Gastroesophageal sphincter (tissue), 4 donors: ENCODE results near the gene PIGW. TPM values are rescaled to one million over a fixed set of nuclear protein-coding genes. Genes with fewer than 3 reads are reported as not detected.

ENCODE experiments used
- ATAC-seq: fragments of 150-250 bp; one replicate; pipeline ENCODE4 v1.9.1; 2016; ENCODE audit warnings: mild to moderate bottlenecking, moderate library complexity
- H3K27ac ChIP-seq, 4 donors: fragments of 200-600 bp; sonication (generic) in 3 of 4; 1 replicate in 3 of 4; 2 replicates in 1 of 4; pipeline ENCODE4 v1.5.1; 2016 to 2019
- H3K27me3 ChIP-seq: fragments of 200-600 bp; sonication (generic); one replicate; pipeline ENCODE4 v1.5.1; 2019
- H3K36me3 ChIP-seq, 2 donors: fragments of 200-600 bp; sonication (generic); one replicate each; pipeline ENCODE4 v1.5.1; 2019; ENCODE audit warnings: control low read depth in 1 of 2
- H3K4me1 ChIP-seq, 3 donors: fragments of 200-600 bp; sonication (generic); 1 replicate in 2 of 3; 2 replicates in 1 of 3; pipeline ENCODE4 v1.5.1; 2016 to 2019; ENCODE audit warnings: control low read depth in 2 of 3
- H3K4me3 ChIP-seq, 2 donors: fragments of 200-600 bp; sonication (generic); one replicate each; pipeline ENCODE4 v1.5.1; 2019; ENCODE audit warnings: mild to moderate bottlenecking in 1 of 2, moderate library complexity in 1 of 2
- H3K9me3 ChIP-seq, 3 donors: fragments of 200-600 bp; sonication (generic); one replicate each; pipeline ENCODE4 v1.5.1; 2017 to 2019; ENCODE audit warnings: control low read depth in 2 of 3
- CTCF ChIP-seq, 4 experiments: fragments of 200-600 bp in 2 of 4; fragments of 450-650 bp in 2 of 4; sonication (generic) in 1 of 4; IDR thresholded peaks; one replicate each; pipeline ENCODE4 v1.5.1; 2017 to 2019; ENCODE audit warnings: antibody characterized with exemption in 4 of 4, mild to moderate bottlenecking in 2 of 4, moderate library complexity in 2 of 4
- EP300 ChIP-seq: sonication (generic); formaldehyde crosslinking; IDR thresholded peaks from one replicate; pipeline ENCODE4 v1.6.1; 2017; ENCODE audit warnings: antibody characterized with exemption, mild to moderate bottlenecking
- POLR2A ChIP-seq, 2 donors: fragments of 450-650 bp; IDR thresholded peaks; one replicate each; pipeline ENCODE4 v1.6.1; 2017; ENCODE audit warnings: antibody characterized with exemption in 2 of 2, mild to moderate bottlenecking in 2 of 2, moderate library complexity in 1 of 2
- POLR2AphosphoS5 ChIP-seq: sonication (generic); formaldehyde crosslinking; IDR thresholded peaks from one replicate; pipeline ENCODE4 v1.6.1; 2017; ENCODE audit warnings: antibody characterized with exemption
- WGBS, 2 donors: methylation state at CpG; one replicate each; pipeline ENCODE4 v1.1.5; 2018; ENCODE audit warnings: low coverage in 1 of 2; 5-methylcytosine and 5-hydroxymethylcytosine counted together
- small RNA-seq, 4 donors: library from RNA; depleted of rRNA; stranded (forward); fragments of <200 nt; gene quantifications; one replicate each; pipeline ENCODE3, GENCODE V24; 2016
- total RNA-seq, 4 donors: library from RNA; depleted of rRNA; stranded (reverse); fragments of >200 nt; gene quantifications; one replicate each; pipeline ENCODE4 v1.1.0, GENCODE V29; 2016

Gene PIGW
- total RNA-seq, 4 donors from 2014 or later = 3.3 to 5.3 (median 4.4) TPM

- no peak overlapping the region for H3K27ac ChIP-seq
- WGBS, 2 donors = 89 to 92% methylated on average over 2 of the region's 2 CpGs
- ATAC-seq = no peak
- no peaks in the 10 kb centered on the region for H3K27me3 ChIP-seq
- peaks cover 0 to 4% (median 0%) of the 10 kb centered on the region in 3 donors for H3K4me1 ChIP-seq
- peaks cover 3 to 89% of the 10 kb centered on the region in 2 donors for H3K36me3 ChIP-seq
- no peak overlapping the region for H3K4me3 ChIP-seq
- no peaks in the 10 kb centered on the region for H3K9me3 ChIP-seq
- TF ChIP-seq CTCF (IDR thresholded peaks at IDR 0.05) = no peak
- TF ChIP-seq EP300 = no peak
- TF ChIP-seq POLR2AphosphoS5 = no peak
- TF ChIP-seq POLR2A (IDR thresholded peaks at IDR 0.05) = no peak
These were observed 51.4 kb downstream of the PIGW start for GRCh38 chr17:36586138-36586537.

Small RNA genes within 50 kb of the gene (small RNA-seq; reads per million reads assigned to genes)
- 0 reads per million in 4 donors for gene RNA5SP439

Other genes starting within 250 kb of the PIGW start
- gene TBC1D3G, start 211.1 kb upstream of the PIGW start, total RNA-seq = 1 to 10 TPM in 1 of 4 donors, under 1 TPM in 1, not detected in 2; 0.31 to 1.9 TPM
- not detected for gene TBC1D3H, start 146.6 kb upstream of the PIGW start, total RNA-seq
- gene ZNHIT3, start 48.3 kb upstream of the PIGW start, total RNA-seq = 10 to 100 TPM; 30.8 to 42.0 (median 36.5) TPM
- 10 to 100 TPM; 23.3 to 63.5 (median 42.5) TPM for gene MYO19, start 119 bp upstream of the PIGW start, total RNA-seq
- 10 to 100 TPM; 40.1 to 62.9 (median 53.6) TPM for gene GGNBP2, start 9.9 kb downstream of the PIGW start, total RNA-seq
- gene DHRS11, start 56.9 kb downstream of the PIGW start, total RNA-seq = 1 to 10 TPM; 2.4 to 7.6 (median 4.6) TPM
- 10 to 100 TPM in 1 of 4 donors, 1 to 10 TPM in 3; 3.7 to 10.8 (median 8.0) TPM for gene MRM1, start 66.6 kb downstream of the PIGW start, total RNA-seq